HG02885 (cell line): ENCODE results near the gene PREP.

Source experiments
- ATAC-seq: cut with Tn5 transposase; IDR thresholded peaks from one replicate; pipeline ENCODE4 v1.9.1; 2021; ENCODE audit warnings: mild to moderate bottlenecking; ENCODE audit not compliant: unreplicated experiment, poor library complexity

The PREP gene

DNA sequence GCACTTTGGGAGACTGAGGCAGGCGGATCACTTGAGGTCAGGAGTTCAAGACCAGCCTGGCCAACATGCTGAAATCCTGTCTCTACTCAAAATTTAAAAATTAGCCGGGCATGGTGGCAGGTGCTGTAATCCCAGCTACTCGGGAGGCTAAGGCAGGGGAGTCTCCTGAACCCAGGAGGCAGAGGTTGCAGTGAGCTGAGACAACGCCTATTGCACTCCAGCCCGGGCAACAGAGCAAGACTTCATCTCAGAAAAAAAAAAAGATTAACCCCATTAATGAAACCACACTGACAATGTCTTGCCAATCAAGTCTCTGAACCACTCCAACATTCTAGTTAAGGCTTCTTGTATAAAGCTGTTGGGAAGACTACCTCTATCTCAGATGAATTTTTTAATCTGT is 4.0 kb downstream of the PREP start:
- ATAC-seq, result no peak

DNA sequence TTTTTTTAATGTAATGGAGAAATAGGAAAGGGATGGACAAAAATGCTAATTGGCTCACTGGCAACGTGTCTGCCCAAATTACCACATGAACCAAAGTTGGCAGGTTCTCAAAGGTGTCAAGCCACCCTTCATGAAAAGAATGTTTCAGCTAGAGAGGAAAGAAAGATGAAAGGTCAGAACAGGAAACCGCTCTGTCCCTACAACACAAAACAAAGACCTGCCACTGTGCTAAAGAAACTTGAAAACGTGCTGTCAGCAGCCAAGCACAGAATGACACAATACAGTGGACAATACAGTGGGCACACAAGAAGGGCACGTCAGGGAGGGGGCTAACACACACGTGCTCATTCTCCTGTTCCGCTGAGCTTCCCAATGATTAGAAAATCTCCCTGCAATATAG is 4.9 kb downstream of the PREP start:
- ATAC-seq, result no peak

- no peak for ATAC-seq
Observed at GRCh38 chr6:105391705-105392104, 11.2 kb downstream of the PREP start.

- ATAC-seq, result no peak
Observed at GRCh38 chr6:105389543-105389942, 13.3 kb downstream of the PREP start.

DNA sequence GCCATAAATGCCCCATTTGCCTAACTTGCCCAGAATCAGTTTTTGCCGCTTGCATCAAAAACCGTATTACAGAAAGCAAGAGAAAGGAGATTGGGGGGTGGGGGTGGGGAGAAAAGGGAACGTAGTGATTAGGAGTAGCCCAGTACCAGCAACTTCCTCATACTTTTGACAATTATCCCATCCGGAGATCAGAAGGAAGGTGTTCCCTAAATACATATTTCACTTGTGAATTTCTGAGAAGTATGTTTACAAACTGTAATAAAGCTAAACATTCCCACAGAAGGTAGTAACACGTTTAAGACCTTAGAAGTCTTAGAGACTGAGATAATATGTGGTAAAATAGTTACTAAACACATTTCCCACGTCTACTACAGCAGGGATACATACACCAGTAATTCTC is 14.5 kb downstream of the PREP start:
- no peak for ATAC-seq

DNA sequence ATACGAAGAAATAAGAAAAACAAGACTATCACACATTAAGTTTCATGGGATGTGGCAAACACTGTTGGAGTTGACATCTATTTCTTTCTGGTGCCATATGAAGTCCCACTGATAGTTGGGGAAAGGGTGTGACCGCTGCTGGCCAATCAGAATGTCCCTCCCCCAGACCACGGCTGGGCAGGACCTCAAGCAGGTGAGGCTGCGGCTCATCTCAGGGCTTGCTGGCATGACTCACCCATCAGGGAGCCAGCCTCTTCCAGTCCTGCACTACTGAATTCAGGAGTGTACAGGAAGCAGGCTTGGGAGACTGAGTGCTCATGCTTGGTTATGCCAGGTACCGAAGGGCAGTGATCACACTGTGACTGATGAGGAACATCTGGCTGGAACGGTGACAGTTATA is 18.9 kb downstream of the PREP start:
- ATAC-seq, result no peak

DNA sequence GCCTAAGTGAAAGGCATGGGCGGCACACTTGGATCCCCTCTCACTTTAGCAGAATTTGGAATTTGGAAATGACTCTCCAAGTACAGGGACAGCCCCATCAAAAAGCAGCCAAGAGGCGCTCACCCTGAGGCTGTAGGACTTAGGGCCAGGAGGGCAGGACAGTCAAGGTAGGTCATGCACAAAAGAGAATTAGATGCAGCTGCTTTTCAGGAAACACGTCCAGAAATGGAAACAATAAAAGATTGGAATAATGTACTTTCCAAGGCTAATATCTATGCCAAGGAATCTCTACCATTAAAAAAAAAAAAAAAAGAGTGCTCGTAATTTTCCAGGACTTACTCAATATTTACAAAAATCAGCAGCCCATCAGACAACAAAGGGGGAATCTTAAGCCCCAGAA is 19.9 kb downstream of the PREP start:
- no peak for ATAC-seq

GRCh38 chr6:105382496-105382895 is 20.4 kb downstream of the PREP start:
- no peak for ATAC-seq

DNA sequence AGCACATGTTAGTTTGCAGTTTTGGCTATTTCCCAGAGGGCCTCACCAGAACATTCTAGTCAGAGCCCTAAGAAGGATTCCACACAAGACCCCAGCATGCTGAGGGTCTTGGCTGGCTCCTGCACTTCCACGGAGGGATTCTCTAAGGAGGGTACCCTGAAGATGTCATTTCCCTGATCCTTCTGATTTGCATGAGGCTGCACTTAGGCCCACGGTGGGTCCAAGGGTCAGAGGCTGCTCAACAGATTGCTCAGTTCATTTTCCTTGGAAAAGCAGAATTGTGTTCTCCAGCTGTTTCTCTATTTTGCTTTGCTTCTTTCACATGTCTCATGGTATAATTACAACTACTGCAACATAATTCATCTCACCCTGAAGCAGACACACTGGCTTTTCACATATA is 22.2 kb downstream of the PREP start:
- no peak for ATAC-seq

GRCh38 chr6:105375797-105376196 is 27.1 kb downstream of the PREP start:
- no peak for ATAC-seq

GRCh38 chr6:105374010-105374420 is 28.9 kb downstream of the PREP start:
- ATAC-seq, result no peak

DNA sequence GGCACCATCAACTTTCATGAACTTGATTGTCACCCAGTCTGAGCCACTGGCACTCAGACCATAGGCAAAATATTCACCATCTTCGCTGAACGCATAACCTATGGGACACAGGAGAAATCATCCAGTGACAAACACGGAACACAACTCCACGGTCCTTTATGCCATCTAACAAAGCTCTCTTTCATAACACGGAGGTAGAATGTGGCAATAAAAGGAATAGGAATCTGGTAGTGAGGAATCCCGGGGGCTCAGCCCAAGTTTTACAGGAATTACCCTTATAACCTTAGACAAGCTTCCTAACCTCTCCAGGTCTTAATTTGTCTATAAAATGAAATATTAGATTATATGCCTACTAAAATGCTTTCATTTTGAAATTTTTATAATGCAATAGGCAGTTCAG is 29.4 kb downstream of the PREP start:
- ATAC-seq, result no peak

DNA sequence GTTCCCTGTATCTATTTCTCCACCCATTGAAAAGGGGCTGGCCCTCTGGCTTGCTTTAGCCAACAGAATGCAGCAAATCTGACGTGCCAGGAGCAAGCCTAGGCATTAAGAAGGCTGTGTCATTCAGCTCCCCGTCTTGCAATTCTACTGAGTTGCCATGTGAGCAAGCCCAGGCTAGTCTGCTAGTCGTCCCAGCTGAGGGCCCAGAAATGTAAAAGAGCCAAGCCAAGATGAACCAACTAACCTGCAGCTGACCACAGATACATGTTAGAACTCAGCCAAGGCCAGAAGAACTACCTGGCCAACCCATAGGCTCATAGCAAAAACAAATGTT is 30.1 kb downstream of the PREP start:
- no peak for ATAC-seq

DNA sequence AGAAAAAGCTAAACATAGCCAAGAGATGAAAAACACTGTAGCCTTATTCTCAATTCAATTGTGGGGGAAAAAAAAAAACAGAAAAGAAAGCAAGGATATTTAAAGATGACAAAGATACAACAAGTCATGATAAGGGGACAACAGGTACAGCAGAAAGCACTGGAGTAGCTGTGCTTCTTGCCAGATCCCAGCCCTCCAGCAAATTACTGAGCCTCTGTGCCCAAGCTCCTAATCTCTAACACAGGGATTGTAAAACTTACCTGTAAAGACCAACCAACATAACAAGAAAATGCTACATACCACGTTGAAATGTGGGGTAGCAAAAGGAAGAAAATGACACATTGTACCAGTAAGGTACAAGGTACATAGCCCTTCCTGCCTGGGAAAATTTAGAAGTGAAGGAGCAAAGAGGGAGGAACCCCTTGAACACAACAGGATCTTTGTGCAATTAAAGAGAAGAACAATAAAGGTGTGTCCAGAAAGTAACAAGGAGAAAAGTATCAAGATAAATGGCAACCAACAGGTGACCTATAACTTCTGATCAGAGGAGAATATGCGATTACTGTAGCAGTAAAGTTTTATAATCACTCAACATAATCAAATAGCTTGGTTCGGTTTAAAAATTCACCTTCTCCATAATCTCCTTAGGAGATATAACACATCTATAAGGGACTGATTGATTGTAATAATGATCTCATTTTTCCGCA is 30.6 kb downstream of the PREP start:
- no peak for ATAC-seq

GRCh38 chr6:105370351-105370750 is 32.5 kb downstream of the PREP start:
- no peak for ATAC-seq

DNA sequence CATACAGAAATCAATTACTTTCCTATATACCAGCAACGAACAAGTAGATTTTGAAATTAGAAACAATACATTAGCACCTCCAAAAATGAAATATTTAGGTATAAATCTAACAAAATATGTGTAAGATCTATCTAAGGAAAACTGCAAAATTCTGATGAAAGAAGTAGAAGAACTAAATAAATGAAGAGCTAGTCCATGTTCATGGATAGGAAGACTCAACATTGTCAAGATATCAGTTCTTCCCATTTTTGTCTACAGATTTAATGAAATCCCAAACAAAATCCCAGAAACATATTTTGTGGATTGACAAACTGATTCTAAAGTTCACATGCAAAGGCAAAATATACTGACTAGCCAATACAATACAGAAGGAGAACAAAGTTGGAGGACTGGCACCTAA is 33.7 kb downstream of the PREP start:
- ATAC-seq, result no peak

DNA sequence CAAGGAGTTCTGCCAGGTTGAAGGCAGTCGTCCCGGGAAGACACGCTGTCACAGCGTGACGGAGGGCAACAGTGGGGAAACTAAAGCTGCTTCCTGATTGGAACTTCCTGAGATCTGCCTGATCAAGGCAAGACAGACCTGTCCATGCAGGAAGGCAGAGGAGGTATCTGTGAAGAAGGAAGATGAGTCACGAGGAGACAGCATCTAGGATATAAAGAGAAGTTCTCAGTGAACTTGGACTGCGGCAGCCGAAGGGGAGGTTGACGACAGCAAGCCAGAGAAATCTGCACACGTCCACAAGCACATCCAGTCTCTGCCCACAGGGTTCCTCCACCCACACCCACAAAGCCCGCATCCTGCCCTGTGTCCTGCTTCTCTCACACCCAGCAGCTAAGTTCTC is 38.6 kb downstream of the PREP start:
- ATAC-seq, result no peak

DNA sequence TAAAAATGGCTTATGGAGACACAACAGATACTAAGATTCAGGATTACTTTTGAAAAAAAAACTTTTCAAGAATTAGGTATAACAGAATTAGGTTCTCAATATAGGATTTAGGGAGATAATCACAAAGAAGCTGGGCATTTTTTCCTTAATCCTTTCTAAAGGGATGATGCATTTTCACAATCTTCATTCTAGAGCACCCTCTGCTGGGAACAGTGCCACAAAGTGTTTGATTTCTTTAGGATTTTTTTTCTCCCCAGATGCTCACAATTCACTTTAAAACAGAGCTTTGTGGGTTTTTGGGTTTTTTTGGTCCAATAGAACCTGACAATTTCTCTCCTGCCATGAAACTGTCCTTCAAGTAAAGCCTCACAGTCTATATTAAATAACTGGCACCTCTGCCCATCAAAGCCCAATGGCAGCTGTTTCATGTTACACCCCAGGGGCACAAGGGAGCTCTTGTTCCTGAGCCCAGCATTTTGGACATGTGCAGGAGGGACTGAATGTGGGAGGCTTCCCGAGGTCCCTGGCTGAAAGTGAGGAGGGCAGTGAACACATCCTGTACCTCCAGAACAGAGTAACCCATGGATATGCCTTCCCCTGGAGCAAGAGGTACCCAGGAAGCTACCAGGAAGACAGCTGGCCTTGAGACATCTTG is 39.7 kb downstream of the PREP start:
- ATAC-seq, result no peak

DNA sequence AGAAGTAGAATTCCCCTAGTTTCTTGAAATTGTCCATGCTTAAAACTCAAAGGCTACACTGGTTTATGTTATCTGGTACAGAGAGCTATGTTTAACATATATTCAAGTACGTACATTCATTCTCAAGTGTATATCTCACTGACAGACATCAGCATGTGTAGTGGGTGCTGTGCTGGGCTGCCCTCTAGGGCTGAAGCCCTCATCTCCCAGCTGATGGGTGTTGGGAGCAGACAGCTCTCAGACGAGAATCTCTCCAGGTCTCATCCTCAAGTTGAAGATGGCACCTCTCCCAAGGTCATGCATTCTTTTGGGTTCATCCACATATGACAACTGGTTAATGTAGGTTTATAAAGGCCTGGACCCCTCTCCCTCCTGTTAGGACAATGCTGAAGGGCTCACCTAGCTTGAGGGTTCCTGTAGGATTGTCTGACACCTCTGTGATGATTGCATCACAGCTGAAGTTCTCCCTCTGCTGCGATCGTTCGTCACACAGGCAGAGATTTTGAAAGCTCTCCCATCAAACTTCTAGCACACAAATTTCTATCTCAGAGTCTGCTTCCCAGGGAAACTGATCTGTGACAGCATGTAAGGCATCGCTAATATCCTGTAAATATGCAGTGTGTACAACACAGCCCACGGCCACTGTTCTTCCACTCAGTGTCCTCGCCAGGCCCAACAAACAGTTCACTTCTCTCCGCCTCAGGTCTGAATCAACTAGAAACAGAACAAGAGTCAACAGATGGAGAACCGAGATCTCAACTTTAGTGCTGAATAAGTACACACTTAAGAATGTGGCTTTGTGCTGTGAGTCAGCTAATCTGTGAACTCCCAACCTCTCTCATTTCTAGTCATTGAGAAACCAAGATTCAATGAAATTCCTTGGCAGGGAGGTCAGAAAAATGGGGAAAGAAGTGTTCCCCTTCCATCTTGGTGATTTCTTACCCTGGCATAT is 43.2 kb downstream of the PREP start:
- peak; percentile 69 for ATAC-seq

- no peak for ATAC-seq
Observed at GRCh38 chr6:105357165-105357564, 45.7 kb downstream of the PREP start.

- ATAC-seq, result no peak
Observed at GRCh38 chr6:105352037-105352617, 50.8 kb downstream of the PREP start.
